ENCODE results near the gene PLB1. TPM values are rescaled to one million over a fixed set of nuclear protein-coding genes. Genes with fewer than 3 reads are reported as not detected.
A peak's percentile ranks its signal among the peaks of the same experiment; 100 is the strongest.

PLB1 gene
- total RNA-seq, 1 donor from 2014 or later: 0.64 TPM

GRCh38 chr2:28621172-28622100 is 125.6 kb downstream of the PLB1 start:
- ChIA-PET POLR2A (interaction anchor here (2.0 kb wide), 1 partner anchor 27 kb away, joined by 6 read pairs; no protein-coding TSS in a partner anchor), CTCF (interaction anchor here (4.2 kb wide), 1 partner anchor 27 kb away, joined by 13 read pairs; no protein-coding TSS in a partner anchor)
- no peak for DNase-seq
- Mint-ChIP-seq H3K9me3 (no peaks in the 10 kb centered on the region), H3K4me3 (peak overlapping the region; percentile 48), H3K27me3 (no peaks in the 10 kb centered on the region), H3K27ac (peak overlapping the region; percentile 79), H3K36me3 (ENCODE audit: low read depth) (no peaks in the 10 kb centered on the region), H3K4me1 (peaks cover 42% of the 10 kb centered on the region)
- no peak for TF ChIP-seq CTCF (IDR thresholded peaks at IDR 0.05)
- ATAC-seq (ENCODE audit: low read depth): peak; percentile 38
- intact Hi-C loops (cut with micrococcal nuclease): no loop called here

DNA sequence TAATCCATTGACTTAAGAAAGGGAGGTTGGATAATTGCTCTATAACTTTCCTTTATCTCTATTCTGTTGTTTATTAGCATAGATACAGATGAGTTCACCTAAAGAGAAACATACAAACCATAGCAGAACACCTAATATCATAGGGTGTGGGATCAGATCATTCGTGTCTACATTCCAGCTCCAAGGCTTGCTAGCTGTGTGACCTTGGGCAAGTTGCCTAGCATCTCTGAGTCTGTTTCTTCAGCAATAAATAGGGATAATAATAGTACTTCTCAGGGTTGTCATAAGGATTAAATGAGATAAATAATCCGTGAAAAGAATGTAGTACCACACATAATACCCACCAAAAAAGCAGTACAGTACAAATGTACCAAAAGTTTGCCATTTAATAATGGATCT is 126.2 kb downstream of the PLB1 start:
- no peak for ATAC-seq (ENCODE audit: low read depth)
- Mint-ChIP-seq H3K4me3 (peak overlapping the region; percentile 48), H3K9me3 (no peaks in the 10 kb centered on the region), H3K36me3 (ENCODE audit: low read depth) (no peaks in the 10 kb centered on the region), H3K27ac (peak overlapping the region; percentile 79), H3K4me1 (peaks cover 42% of the 10 kb centered on the region), H3K27me3 (no peaks in the 10 kb centered on the region)
- ChIA-PET CTCF (interaction anchor here (4.2 kb wide), 1 partner anchor 27 kb away, joined by 13 read pairs; no protein-coding TSS in a partner anchor), POLR2A (interaction anchor here (2.0 kb wide), 1 partner anchor 28 kb away, joined by 6 read pairs; no protein-coding TSS in a partner anchor)
- intact Hi-C loops (cut with micrococcal nuclease): no loop called here
- no peak for DNase-seq
- TF ChIP-seq CTCF (IDR thresholded peaks at IDR 0.05): no peak

GRCh38 chr2:28623582-28624405 is 127.9 kb downstream of the PLB1 start:
- Mint-ChIP-seq H3K4me1 (peaks cover 42% of the 10 kb centered on the region), H3K27ac (no peak overlapping the region), H3K9me3 (no peaks in the 10 kb centered on the region), H3K36me3 (ENCODE audit: low read depth) (no peaks in the 10 kb centered on the region), H3K27me3 (no peaks in the 10 kb centered on the region), H3K4me3 (no peak overlapping the region)
- ChIA-PET POLR2A (interaction anchor here (0.5 kb wide), 1 partner anchor 57 kb away, joined by 7 read pairs; no protein-coding TSS in a partner anchor), CTCF (interaction anchor here (4.2 kb wide), 1 partner anchor 29 kb away, joined by 13 read pairs; no protein-coding TSS in a partner anchor)
- no peak for ATAC-seq (ENCODE audit: low read depth)
- intact Hi-C loops (cut with micrococcal nuclease): loop anchor here (1.0 to 2.0 kb wide), 2 partner anchors 29 to 128 kb away; partner anchors contain the start of gene PPP1CB
- no peak for DNase-seq
- TF ChIP-seq CTCF (IDR thresholded peaks at IDR 0.05): no peak

GRCh38 chr2:28624436-28624792 is 128.6 kb downstream of the PLB1 start:
- Mint-ChIP-seq H3K4me1 (peaks cover 42% of the 10 kb centered on the region), H3K9me3 (no peaks in the 10 kb centered on the region), H3K27ac (peak overlapping the region; percentile 71), H3K27me3 (no peaks in the 10 kb centered on the region), H3K36me3 (ENCODE audit: low read depth) (no peaks in the 10 kb centered on the region), H3K4me3 (no peak overlapping the region)
- intact Hi-C loops (cut with micrococcal nuclease): loop anchor here (1.0 to 2.0 kb wide), 2 partner anchors 30 to 127 kb away; partner anchors contain the start of gene PPP1CB
- no peak for TF ChIP-seq CTCF (IDR thresholded peaks at IDR 0.05)
- ChIA-PET CTCF (interaction anchor here (2.2 kb wide), 1 partner anchor 30 kb away, joined by 15 read pairs; no protein-coding TSS in a partner anchor), POLR2A (interaction anchor here (0.7 kb wide), 1 partner anchor 11 kb away, joined by 3 read pairs; no protein-coding TSS in a partner anchor)
- DNase-seq (no peak), ATAC-seq (ENCODE audit: low read depth) (no peak)
